HG03457 (cell line): Measurements from ENCODE around the gene GATAD2A.

Experiments
- ATAC-seq: cut with Tn5 transposase; IDR thresholded peaks from one replicate; pipeline ENCODE4 v1.9.1; 2021; ENCODE audit warnings: moderate number of reproducible peaks; ENCODE audit not compliant: unreplicated experiment

Gene GATAD2A

DNA sequence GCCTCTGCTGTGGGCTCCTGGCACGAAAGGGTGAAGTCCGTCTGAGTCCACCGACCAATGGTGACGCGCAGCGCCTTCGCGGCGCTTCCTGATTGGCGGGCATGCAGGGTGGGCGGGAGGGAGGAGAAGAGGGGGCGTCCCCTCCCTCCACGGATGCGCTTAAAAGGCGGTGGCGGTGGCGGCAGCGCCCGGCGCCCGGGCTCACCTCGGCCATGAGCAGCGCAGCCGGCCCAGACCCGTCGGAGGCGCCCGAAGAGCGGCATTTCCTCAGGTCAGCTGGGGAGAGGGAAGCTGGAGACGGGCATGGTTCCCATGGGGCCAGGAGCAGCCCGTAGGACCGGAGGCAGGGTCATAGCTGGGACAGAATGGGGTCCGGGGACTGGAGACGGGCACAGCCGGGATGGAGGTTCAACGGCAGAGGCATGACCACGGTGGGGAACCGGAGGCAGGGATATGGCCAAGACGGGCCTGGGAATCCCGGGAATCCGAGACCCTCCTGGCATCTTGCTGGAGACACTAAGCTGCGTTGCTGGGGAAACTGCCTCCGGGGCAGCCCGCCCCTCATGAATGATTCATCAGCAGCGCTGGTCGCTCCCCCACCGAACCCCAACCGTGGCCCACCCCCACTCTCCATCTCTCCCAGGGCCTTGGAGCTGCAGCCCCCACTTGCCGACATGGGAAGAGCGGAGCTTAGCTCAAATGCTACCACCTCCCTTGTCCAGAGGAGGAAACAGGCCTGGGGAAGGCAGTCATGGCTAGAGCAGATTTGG lies 123.4 kb downstream of the GATAD2A start, which contains the start of gene YJEFN3:
Gene YJEFN3, plus strand, starts transcription at position 191 of the 770 bp plus-strand sequence. Its CDS starts 22 bp downstream, at position 213.
- no peak for ATAC-seq

DNA sequence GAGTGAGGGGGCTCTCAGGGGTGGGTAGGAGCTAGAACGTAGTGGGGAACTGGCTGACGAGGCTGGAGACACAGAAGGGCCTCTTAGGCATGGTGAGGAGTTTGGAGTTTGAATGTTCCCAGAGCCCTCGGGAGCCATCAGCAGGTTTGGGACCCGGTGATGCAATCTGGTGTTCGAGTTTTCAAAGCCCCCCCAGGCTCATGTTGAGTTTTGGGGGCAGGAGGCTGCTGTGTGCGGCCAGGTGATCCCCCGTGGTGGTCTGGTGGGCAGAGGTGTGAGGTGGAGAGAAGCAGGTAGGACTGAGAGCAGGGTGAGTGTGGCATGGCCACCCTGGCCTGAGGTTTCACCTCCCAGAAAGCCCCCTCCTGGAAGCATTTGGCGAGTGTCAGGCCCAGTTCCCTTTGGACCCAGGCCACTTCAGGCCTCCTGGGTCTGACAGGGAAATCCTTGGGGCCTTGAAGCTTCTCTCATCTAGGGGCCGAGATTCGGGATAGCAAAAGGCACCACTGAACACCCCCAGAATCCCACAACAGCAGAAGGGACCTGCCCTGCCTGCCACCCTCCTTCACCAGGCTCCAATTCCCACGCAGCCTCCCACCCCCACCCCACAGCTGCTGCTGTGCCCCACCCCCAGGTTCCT lies 124.4 kb downstream of the GATAD2A start:
- no peak for ATAC-seq

DNA sequence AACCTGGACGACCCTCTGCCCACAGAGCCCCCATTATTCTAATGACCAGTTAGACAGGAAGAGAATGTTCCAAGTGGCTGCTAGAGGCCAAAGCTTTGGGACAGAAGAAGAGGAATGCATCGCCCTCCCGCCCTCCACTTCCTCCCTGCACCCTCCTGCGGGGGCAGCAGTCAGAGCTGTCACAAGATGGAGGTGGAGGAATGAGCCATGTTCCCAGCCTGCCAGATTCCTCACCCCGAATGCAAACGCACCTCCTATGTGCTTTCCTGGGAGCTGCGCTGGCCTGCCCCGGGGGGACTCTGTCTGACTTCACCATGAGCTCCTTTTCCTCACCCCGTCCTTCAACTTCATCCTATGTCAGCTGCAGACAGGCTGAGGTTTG lies 124.9 kb downstream of the GATAD2A start:
- ATAC-seq: no peak

GRCh38 chr19:19530889-19531288 lies 125.4 kb downstream of the GATAD2A start:
- no peak for ATAC-seq

DNA sequence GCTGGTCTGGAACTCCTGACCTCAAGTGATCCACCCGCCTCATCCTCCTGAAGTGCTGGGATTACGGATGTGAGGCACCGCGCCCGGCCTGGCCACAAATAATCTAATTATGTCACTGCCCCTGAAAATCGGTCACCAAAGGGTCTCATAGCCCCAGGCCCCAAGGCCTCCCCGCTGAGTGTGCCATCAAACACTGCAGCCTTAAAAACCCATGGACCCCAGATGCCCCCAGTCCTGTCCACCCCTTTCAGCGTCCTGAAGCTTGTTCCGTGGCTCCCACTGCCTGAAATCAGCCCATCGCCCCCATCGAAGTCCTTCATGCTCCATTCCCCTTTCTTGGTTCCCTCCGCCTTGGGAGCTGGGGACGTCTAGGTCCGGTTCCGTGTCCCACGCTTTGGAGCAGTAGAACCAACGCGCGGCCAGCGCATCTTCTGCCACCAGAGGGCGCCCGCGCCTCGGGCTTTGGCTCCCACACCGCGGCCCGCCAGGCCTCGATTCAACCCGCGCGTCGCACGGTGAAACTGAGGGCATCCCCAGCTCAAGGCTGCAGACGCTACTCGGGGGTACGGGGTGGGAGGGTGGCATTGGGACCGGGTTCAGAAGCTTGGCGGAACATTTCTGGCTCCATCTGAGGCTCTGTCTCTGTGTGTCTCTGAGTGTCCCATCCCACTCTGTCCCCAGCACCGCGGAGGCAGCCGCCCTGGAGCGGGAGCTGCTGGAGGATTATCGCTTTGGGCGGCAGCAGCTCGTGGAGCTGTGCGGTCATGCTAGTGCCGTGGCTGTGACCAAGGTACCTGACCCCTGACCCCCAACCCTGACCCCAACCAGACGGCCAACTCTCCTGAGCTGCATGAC lies 126.7 kb downstream of the GATAD2A start:
- no peak for ATAC-seq

DNA sequence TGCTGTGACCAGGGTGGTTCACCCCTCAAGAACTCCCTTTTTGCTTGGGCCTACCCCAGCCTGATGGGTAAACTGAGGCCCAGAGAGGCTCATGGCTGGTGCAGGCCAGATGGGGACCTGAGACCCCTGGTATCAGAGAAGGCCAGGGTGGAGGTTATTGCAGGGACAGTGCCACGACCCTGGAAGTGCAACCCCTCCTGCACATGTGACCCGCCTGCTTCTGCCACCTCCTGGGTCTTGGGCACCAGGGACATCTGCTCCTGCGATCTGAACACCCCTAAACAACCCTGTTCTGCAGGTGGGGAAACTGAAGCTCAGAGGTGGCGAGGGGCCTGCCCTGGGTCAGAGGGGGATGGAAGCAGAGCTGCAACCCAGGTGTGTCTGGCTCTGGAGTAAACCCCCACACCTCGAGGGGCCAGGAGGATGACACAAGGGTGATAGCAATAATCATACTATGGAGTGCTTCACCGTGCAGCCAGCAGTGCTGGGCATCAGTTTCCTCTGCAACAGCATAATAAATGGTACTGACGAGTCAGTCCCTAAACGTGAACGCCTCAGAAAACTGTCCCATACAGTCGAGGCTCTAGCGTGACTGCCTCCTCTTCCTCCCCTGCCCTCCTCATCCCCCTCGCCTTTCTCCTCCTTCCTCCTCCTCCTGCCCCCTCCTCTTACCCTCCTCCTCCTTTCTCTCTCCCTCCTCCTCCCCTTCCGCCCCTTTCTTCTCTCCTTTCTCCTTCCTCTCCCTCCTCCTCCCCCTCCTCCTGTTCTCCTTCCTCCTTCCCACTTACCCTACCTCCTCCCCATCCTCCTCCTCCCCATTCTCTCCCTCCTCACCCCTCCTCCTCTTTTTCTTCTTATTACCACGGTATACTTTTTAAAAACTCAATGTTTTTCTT lies 127.6 kb downstream of the GATAD2A start:
- ATAC-seq: no peak

GRCh38 chr19:19533841-19534240 lies 128.4 kb downstream of the GATAD2A start:
- no peak for ATAC-seq

DNA sequence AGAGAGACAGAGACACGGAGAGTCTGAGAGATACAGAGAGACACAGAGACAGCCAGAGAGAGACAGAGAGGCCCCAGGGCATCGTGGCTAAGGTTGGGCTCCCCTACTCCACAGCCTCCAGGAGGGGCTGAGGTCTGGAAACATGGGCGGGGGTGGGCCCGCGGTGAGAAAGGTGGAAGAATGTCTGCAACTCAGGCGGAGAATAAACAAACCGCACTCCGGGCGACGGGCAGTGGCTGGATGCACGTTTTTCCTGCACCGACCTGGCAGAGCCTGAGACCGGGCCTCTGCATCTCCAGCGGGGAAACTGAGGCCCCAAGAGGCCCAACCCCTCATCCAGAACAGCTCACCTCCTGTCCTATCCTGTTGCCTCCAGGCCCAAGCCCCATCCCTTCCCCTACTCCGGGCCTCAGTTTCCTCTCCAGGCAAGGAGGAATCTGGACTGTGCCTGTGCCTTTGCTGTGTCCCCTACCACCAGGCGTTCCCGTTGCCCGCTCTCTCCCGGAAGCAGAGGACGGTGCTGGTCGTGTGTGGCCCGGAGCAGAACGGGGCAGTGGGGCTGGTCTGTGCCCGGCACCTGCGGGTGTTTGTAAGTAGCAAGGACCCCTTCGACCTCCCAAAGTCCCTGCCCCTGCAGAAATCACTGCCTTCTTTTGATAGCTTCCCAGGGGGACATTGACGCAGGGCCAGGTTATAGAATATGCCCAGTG lies 129.2 kb downstream of the GATAD2A start:
- no peak for ATAC-seq

DNA sequence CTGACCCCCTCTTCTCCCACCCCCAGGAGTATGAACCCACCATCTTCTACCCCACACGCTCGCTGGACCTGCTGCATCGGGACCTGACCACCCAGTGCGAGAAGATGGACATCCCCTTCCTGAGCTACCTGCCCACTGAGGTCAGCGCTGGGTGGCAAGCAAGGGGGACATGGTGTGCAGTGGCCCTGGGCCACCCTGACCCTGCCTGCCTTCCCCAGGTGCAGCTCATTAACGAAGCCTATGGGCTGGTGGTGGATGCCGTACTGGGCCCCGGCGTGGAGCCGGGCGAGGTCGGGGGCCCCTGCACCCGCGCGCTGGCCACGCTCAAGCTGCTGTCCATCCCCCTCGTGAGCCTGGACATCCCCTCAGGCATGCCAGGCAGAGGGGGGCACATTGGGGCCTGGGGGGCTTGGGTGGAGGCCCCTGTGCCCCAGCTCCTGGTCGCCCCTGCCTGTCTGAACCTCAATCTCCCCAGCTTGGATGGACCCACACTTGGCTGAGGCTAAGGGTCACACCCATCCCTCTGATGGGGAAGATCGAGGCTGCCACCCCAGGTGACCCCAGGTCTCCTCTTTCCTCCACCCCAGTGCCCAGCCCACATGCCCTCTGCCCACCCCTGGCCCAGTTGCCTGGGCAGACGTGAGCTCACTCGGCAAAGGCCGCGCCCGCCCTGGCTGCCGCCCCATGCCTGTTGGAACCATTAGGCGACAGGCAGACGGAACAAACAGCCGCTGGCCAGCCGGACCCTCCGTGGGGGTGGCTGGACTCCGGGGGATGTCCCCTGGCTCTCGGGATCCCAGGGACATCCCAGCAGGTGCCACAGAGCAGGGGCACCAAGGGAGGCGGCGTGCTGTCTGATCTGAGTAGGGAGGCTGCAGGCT lies 130.1 kb downstream of the GATAD2A start:
- ATAC-seq: no peak

DNA sequence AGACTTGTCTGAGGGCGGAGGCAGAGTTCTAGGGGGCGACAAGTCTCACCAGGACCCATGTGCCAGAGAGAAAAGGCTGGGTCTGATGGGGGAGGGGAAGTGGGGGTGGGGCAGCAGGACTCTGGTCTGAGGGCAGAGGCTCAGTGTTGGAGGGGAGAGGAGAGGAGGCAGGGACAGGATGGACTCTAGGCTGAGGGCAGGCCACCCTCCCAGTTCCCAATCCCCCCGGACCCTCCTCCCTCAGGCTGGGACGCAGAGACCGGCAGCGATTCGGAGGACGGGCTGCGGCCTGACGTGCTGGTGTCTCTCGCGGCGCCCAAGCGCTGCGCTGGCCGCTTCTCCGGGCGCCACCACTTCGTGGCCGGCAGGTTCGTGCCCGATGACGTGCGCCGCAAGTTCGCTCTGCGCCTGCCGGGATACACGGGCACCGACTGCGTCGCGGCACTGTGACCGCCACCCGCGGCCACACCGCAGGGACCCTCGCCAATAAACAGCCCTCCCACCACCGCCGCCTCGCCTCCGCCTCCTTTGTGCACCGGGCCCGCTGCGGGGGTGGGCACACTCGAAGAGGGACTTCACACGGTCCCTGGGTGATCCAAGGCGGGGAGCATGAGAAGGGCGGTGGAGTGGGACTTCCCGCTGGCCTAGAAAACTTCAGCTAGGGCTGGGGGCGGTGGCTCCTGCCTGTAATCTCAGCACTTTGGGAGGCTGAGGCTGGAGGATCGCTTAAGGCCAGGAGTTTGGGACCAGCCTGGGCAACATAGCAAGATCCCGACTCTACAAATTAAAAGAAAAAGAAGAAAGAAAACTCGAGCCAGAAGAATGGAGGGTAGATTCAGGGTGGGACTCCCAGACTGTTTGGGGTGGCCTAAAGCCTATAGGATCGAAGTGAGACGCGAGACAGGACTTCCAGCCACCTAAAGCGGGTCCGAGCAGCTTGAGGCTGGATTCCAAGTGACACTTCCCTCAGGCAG lies 131.9 kb downstream of the GATAD2A start:
- ATAC-seq: no peak

- no peak for ATAC-seq
Observed at GRCh38 chr19:19538061-19538784, 132.7 kb downstream of the GATAD2A start, which contains the start of gene CILP2. Gene CILP2 (plus strand): TSS chr19:19538265. CDS start chr19:19538350, 85 bp downstream.

DNA sequence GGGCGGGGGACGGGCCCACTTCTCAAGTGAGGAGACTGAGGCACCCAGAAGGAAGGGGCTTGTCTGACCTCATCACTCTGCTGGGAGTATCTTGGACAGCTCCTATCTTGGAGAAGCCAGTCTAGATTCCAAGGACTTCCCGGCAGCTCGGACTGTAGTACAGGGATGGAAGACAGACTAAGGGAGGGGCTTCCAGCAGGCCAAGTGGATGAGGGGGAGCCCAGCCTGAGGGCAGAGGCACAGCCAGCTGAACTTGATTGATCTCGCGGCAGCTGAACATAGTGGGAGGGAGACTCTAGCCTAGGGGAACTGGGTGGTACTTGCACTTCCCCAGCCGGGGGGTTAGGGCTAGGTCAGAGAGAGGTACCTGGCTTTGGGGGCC lies 133.3 kb downstream of the GATAD2A start:
- ATAC-seq: no peak

GRCh38 chr19:19539698-19540063 lies 134.2 kb downstream of the GATAD2A start:
- ATAC-seq: no peak

- ATAC-seq: no peak
Observed at GRCh38 chr19:19540064-19540714, 134.7 kb downstream of the GATAD2A start.

DNA sequence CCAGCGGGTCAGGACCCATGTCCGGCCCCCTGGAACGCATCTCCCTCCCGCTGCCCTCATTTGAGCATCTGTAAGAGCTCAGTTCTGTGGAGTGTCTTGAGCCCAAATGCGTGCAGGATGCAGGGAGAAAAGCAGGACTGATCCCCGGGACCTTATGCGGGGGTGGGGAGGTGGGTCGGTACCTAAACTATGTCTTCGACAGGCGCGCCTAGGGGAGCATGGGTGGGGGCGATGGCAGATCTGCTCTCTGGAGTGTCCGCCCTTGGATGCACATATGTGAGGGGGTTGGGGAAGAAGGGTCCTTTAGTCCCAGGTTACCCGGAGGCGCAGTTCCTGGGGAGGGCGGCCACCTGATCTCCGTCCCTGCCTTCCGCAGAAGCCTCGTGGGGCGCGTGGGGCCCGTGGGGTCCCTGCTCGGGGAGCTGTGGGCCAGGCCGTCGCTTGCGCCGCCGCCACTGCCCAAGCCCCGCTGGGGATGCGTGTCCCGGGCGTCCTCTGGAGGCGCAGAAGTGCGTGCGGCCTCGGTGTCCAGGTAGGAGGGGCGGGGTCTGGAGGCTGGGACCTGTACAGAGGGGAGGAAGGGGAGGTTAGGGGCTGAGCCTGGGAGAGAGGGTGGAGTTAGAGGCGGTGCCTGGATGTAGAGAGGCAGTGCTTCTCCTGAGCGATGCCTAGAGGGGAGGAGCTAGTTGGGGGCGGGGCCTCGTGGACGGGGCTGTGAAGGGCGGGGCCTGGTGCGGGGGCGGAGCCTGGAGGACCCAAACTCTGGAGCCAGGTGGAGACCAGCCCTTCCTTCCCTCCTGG lies 135.4 kb downstream of the GATAD2A start:
- no peak for ATAC-seq

DNA sequence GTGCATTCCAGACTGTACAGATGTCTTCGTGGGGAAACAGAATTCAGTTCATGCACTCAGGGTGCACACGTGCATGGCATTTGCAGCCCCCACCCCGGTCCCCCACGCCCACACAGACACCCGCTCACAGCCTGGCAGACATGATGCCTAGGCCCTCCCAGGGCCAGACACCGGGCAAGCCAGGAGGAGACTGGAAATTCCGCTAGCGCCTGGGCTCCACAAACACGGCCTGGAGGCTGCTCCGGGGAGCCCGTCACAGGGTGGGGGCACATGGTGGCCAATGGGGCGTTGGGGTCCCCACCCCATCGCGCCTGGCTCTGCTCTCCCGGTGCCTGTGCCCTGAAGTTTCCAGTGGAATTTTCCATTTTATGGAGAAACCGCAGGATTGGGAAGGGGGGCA lies 136.1 kb downstream of the GATAD2A start:
- ATAC-seq: no peak
